NCI-H460 (cell line): ENCODE data around the gene PER2. TPM values are rescaled to one million over a fixed set of nuclear protein-coding genes. Genes with fewer than 3 reads are reported as not detected.
A peak's percentile ranks its signal among the peaks of the same experiment; 100 is the strongest.

Source experiments
- DNase-seq: peaks from one replicate; pipeline ENCODE4 v3.0.0-alpha.2; 2016; ENCODE audit warnings: low read depth; ENCODE audit errors: extremely low read depth
- total RNA-seq: library from RNA; depleted of rRNA; stranded (reverse); fragments of >200 nt; shearing (Covaris generic); gene quantifications from 2 replicates; pipeline ENCODE4 v1.2.3, GENCODE V29; 2014; rRNA removed

The PER2 gene
- total RNA-seq, 1 experiment from 2014 or later: 4.2 TPM

- DNase-seq: peak; percentile 7
These were observed 85.9 kb downstream of the PER2 start for GRCh38 chr2:238202326-238203093.

Other genes with a start within 250 kb of the PER2 start
- gene SCLY, start 227.6 kb downstream of the PER2 start, total RNA-seq: 36.0 and 40.1 TPM in 2 replicates
- 0.20 and 0.35 TPM in 2 replicates for gene ESPNL, start 188.3 kb downstream of the PER2 start, total RNA-seq
- gene KLHL30, start 149.9 kb downstream of the PER2 start, total RNA-seq: 0.05 TPM in 1 of 2 replicates, not detected in the other
- 7.7 and 10.0 TPM in 2 replicates for gene ERFE, start 129.6 kb downstream of the PER2 start, total RNA-seq
- gene ILKAP, start 84.9 kb downstream of the PER2 start, total RNA-seq: 24.2 and 25.3 TPM in 2 replicates
- gene HES6, start 48.6 kb downstream of the PER2 start, total RNA-seq: 10.1 and 10.5 TPM in 2 replicates
- gene TRAF3IP1, start 31.9 kb upstream of the PER2 start, total RNA-seq: 8.5 and 8.9 TPM in 2 replicates
- gene ASB1, start 138.3 kb upstream of the PER2 start, total RNA-seq: 36.7 and 40.4 TPM in 2 replicates